Keratinocyte (primary cell): ENCODE data around the gene CLSTN2. TPM values are rescaled to one million over a fixed set of nuclear protein-coding genes. Genes with fewer than 3 reads are reported as not detected.
A peak's percentile ranks its signal among the peaks of the same experiment; 100 is the strongest.

Source experiments
- DNase-seq: peaks from one replicate; pipeline ENCODE4 v3.0.0-alpha.2; 2011; ENCODE audit warnings: low read depth, missing footprints, low spot score
- FAIRE-seq: peaks from 2 replicates; lab custom pipeline; 2011; peaks lifted over from hg19 to GRCh38; lab: Jason Lieb, UNC
- H2AFZ ChIP-seq: 2 replicates; pipeline ENCODE4 v1.6.0; 2012; ENCODE audit warnings: low read length, control low read depth, inconsistent platforms; ENCODE audit not compliant: control insufficient read depth
- H3K27ac ChIP-seq: 2 replicates; pipeline ENCODE4 v1.5.1; 2011; ENCODE audit warnings: low read length; ENCODE audit not compliant: control insufficient read depth, insufficient read depth
- H3K27me3 ChIP-seq: 3 replicates; pipeline ENCODE4 v1.6.0; 2011; ENCODE audit warnings: low read length; ENCODE audit not compliant: control insufficient read depth, insufficient read depth; ENCODE audit errors: extremely low read depth
- H3K36me3 ChIP-seq, 2 experiments: 2 replicates in 1 of 2; 3 replicates in 1 of 2; pipeline ENCODE4 v1.5.1; 2011; ENCODE audit warnings: low read length in 2 of 2, mild to moderate bottlenecking in 1 of 2; ENCODE audit not compliant: control insufficient read depth in 2 of 2, insufficient read depth in 2 of 2; ENCODE audit errors: extremely low read depth in 1 of 2
- H3K4me1 ChIP-seq: 3 replicates; pipeline ENCODE4 v1.5.1; 2011; ENCODE audit warnings: low read length; ENCODE audit not compliant: control insufficient read depth, insufficient read depth; ENCODE audit errors: extremely low read depth
- H3K4me2 ChIP-seq: 3 replicates; pipeline ENCODE4 v1.6.0; 2011; ENCODE audit warnings: low read depth, low read length; ENCODE audit not compliant: control insufficient read depth, insufficient read depth; ENCODE audit errors: extremely low read depth
- H3K4me3 ChIP-seq, 3 experiments: fragments of 200-600 bp in 1 of 3; sonication (generic) in 1 of 3; 2 replicates in 2 of 3; 3 replicates in 1 of 3; pipeline ENCODE4 v1.5.1; 2011 to 2016; ENCODE audit warnings: low read length in 3 of 3, mild to moderate bottlenecking in 3 of 3, control low read depth in 2 of 3, inconsistent platforms in 1 of 3, low read depth in 1 of 3, mixed read lengths in 1 of 3, mixed run types in 1 of 3, moderate library complexity in 1 of 3; ENCODE audit not compliant: control insufficient read depth in 2 of 3, insufficient read depth in 2 of 3; ENCODE audit errors: extremely low read depth in 1 of 3
- H3K79me2 ChIP-seq: 2 replicates; pipeline ENCODE4 v1.6.0; 2012; ENCODE audit warnings: low read length; ENCODE audit not compliant: control insufficient read depth, insufficient read depth
- H3K9ac ChIP-seq: 3 replicates; pipeline ENCODE4 v1.6.0; 2011; ENCODE audit warnings: low read length; ENCODE audit not compliant: control insufficient read depth, insufficient read depth; ENCODE audit errors: extremely low read depth
- H3K9me1 ChIP-seq: 3 replicates; pipeline ENCODE4 v1.6.0; 2011; ENCODE audit warnings: low read length; ENCODE audit not compliant: control insufficient read depth, insufficient read depth; ENCODE audit errors: extremely low read depth
- H3K9me3 ChIP-seq: 2 replicates; pipeline ENCODE4 v1.5.1; 2012; ENCODE audit warnings: low read depth, low read length; ENCODE audit not compliant: control insufficient read depth
- H4K20me1 ChIP-seq: 3 replicates; pipeline ENCODE4 v1.6.0; 2011; ENCODE audit warnings: low read length; ENCODE audit not compliant: control insufficient read depth, insufficient read depth; ENCODE audit errors: extremely low read depth
- CTCF ChIP-seq, 3 experiments: IDR thresholded peaks in 1 of 3; conservative IDR thresholded peaks in 1 of 3; optimal IDR thresholded peaks in 1 of 3; 2 replicates in 2 of 3; 3 replicates in 1 of 3; pipeline versions ENCODE3 to v1.5.1; 2011; ENCODE audit warnings: low read length in 3 of 3, mild to moderate bottlenecking in 3 of 3, moderate library complexity in 2 of 3, control low read depth in 1 of 3, inconsistent platforms in 1 of 3; ENCODE audit not compliant: insufficient read depth in 2 of 3; ENCODE audit errors: extremely low read depth in 1 of 3
- EZH2 ChIP-seq: IDR thresholded peaks from one replicate; pipeline ENCODE4 v1.6.1; 2012; ENCODE audit warnings: inconsistent platforms, mild to moderate bottlenecking, low read length, moderate library complexity
- dilution Hi-C: fragments of 300-500 bp; cut with MboI; formaldehyde crosslinking; loops from one replicate; pipeline ENCODE4 v1.7.0; 2020; ENCODE audit warnings: low sequenced_read_pairs; ENCODE audit not compliant: extremely low pct_ligation_motif_present
- polyA plus RNA-seq, 5 experiments: library from polyadenylated mRNA; depleted of rRNA in 3 of 5; stranded (reverse) in 3 of 5; stranded (forward) in 1 of 5; unstranded in 1 of 5; fragments of >200 nt; gene quantifications; 1 replicate in 1 of 5; 2 replicates in 3 of 5; 3 replicates in 1 of 5; pipeline versions ENCODE4 v1.2.1 to v1.2.3, GENCODE V29; 2011 to 2012; ENCODE audit warnings: missing spikeins in 2 of 5, low read depth in 1 of 5, low replicate concordance in 1 of 5

Gene CLSTN2
- polyA plus RNA-seq, 1 donor (not counting 4 experiments of a cell fraction or from before 2014, with no cell fraction given), result 0.09 TPM

DNA sequence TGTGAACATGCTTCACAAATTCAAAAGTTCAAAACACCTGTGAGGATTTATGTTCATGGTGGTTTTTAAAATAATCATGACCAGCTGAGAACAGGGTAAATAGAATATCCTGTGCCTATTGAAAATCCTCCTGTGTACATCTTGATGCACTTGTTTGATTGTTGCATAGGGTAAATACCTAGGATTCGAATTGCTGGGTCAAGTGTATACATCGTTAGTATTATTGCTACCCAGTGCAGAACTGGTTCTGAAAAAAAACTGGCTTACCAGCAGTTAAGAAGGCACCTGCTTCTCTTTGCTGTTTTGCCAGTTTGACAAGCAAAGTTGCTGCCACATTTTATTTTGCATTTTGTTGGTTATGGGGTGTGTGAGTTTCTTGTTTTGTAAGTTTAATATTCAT is 272.6 kb downstream of the CLSTN2 start:
- DNase-seq, result no peak
- Histone ChIP-seq H3K4me3 (no peak overlapping the region), H3K9me1 (no peaks in the 10 kb centered on the region), H3K9ac (no peak overlapping the region), H3K9me3 (no peaks in the 10 kb centered on the region), H3K4me2 (no peak overlapping the region), H3K4me1 (no peaks in the 10 kb centered on the region), H3K36me3 (no peaks in the 10 kb centered on the region), H3K27ac (no peak overlapping the region), H3K79me2 (no peaks in the 10 kb centered on the region), H3K27me3 (peaks cover 4% of the 10 kb centered on the region), H4K20me1 (no peaks in the 10 kb centered on the region), H2AFZ (no peak overlapping the region)
- TF ChIP-seq EZH2 (no peak), CTCF (optimal IDR thresholded peaks at IDR 0.05 in 1 of 3, IDR thresholded peaks at IDR 0.05 in 1 of 3, conservative IDR thresholded peaks at IDR 0.05 in 1 of 3; ENCODE audit: extremely low read depth in 1 of 3, insufficient read depth in 2 of 3, low read length in 3 of 3) (no peak)
- dilution Hi-C loops, result no loop called here
- FAIRE-seq, result no peak

- no peak overlapping the region for H3K4me2 ChIP-seq
- no peak overlapping the region for H3K9ac ChIP-seq
- no peaks in the 10 kb centered on the region for H3K36me3 ChIP-seq
- dilution Hi-C loops, result no loop called here
- H4K20me1 ChIP-seq, result no peaks in the 10 kb centered on the region
- no peaks in the 10 kb centered on the region for H3K4me1 ChIP-seq
- no peaks in the 10 kb centered on the region for H3K9me3 ChIP-seq
- no peaks in the 10 kb centered on the region for H3K27me3 ChIP-seq
- DNase-seq (peak; percentile 4), FAIRE-seq (peak; percentile 57)
- H3K79me2 ChIP-seq, result no peaks in the 10 kb centered on the region
- no peak overlapping the region for H3K27ac ChIP-seq
- peak; percentile 69 to 88 (median 82) for TF ChIP-seq CTCF (optimal IDR thresholded peaks at IDR 0.05 in 1 of 3, IDR thresholded peaks at IDR 0.05 in 1 of 3, conservative IDR thresholded peaks at IDR 0.05 in 1 of 3; ENCODE audit: extremely low read depth in 1 of 3, insufficient read depth in 2 of 3, low read length in 3 of 3)
- TF ChIP-seq EZH2, result no peak
- no peak overlapping the region for H3K4me3 ChIP-seq
- H3K9me1 ChIP-seq, result no peaks in the 10 kb centered on the region
- no peak overlapping the region for H2AFZ ChIP-seq
Observed at GRCh38 chr3:140216249-140216648, 281.3 kb downstream of the CLSTN2 start.
